ENCODE data around the gene PIGV.

Gene PIGV

DNA sequence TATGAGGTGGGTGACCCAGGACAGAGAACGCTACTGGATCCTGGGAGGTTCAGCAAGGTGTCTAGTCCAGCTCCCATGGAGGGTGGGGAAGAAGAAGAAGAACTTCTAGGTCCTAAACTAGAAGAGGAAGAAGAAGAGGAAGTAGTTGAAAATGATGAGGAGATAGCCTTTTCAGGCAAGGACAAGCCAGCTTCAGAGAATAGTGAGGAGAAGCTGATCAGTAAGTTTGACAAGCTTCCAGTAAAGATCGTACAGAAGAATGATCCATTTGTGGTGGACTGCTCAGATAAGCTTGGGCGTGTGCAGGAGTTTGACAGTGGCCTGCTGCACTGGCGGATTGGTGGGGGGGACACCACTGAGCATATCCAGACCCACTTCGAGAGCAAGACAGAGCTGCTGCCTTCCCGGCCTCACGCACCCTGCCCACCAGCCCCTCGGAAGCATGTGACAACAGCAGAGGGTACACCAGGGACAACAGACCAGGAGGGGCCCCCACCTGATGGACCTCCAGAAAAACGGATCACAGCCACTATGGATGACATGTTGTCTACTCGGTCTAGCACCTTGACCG, 8.6 kb upstream of the PIGV start:
- in situ Hi-C loops (cut with MboI; ENCODE audit: low sequenced_read_pairs, unreplicated experiment) = no loop called here
- TF ChIP-seq, protein P1, sequence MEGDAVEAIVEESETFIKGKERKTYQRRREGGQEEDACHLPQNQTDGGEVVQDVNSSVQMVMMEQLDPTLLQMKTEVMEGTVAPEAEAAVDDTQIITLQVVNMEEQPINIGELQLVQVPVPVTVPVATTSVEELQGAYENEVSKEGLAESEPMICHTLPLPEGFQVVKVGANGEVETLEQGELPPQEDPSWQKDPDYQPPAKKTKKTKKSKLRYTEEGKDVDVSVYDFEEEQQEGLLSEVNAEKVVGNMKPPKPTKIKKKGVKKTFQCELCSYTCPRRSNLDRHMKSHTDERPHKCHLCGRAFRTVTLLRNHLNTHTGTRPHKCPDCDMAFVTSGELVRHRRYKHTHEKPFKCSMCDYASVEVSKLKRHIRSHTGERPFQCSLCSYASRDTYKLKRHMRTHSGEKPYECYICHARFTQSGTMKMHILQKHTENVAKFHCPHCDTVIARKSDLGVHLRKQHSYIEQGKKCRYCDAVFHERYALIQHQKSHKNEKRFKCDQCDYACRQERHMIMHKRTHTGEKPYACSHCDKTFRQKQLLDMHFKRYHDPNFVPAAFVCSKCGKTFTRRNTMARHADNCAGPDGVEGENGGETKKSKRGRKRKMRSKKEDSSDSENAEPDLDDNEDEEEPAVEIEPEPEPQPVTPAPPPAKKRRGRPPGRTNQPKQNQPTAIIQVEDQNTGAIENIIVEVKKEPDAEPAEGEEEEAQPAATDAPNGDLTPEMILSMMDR (IDR thresholded peaks at IDR 0.05; ENCODE audit: borderline replicate concordance, control extremely low read depth, extremely low read depth, insufficient read depth, missing control alignments) = no peak
- no peak for DNase-seq (ENCODE audit: low spot score)

DNA sequence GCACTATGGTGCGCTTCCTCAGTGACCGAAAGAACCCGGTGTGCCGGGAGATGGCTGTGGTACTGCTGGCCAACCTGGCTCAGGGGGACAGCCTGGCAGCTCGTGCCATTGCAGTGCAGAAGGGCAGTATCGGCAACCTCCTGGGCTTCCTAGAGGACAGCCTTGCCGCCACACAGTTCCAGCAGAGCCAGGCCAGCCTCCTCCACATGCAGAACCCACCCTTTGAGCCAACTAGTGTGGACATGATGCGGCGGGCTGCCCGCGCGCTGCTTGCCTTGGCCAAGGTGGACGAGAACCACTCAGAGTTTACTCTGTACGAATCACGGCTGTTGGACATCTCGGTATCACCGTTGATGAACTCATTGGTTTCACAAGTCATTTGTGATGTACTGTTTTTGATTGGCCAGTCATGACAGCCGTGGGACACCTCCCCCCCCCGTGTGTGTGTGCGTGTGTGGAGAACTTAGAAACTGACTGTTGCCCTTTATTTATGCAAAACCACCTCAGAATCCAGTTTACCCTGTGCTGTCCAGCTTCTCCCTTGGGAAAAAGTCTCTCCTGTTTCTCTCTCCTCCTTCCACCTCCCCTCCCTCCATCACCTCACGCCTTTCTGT, 7.3 kb upstream of the PIGV start:
- DNase-seq (ENCODE audit: low spot score) = no peak
- in situ Hi-C loops (cut with MboI; ENCODE audit: low sequenced_read_pairs, unreplicated experiment) = no loop called here
- TF ChIP-seq, protein P1 (IDR thresholded peaks at IDR 0.05; ENCODE audit: borderline replicate concordance, control extremely low read depth, extremely low read depth, insufficient read depth, missing control alignments) = no peak

DNA sequence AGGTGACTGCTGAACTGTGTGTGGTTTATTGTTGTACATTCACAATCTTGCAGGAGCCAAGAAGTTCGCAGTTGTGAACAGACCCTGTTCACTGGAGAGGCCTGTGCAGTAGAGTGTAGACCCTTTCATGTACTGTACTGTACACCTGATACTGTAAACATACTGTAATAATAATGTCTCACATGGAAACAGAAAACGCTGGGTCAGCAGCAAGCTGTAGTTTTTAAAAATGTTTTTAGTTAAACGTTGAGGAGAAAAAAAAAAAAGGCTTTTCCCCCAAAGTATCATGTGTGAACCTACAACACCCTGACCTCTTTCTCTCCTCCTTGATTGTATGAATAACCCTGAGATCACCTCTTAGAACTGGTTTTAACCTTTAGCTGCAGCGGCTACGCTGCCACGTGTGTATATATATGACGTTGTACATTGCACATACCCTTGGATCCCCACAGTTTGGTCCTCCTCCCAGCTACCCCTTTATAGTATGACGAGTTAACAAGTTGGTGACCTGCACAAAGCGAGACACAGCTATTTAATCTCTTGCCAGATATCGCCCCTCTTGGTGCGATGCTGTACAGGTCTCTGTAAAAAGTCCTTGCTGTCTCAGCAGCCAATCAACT, 6.4 kb upstream of the PIGV start:
- in situ Hi-C loops (cut with MboI; ENCODE audit: low sequenced_read_pairs, unreplicated experiment) = no loop called here
- no peak for DNase-seq (ENCODE audit: low spot score)
- TF ChIP-seq, protein P1 (IDR thresholded peaks at IDR 0.05; ENCODE audit: borderline replicate concordance, control extremely low read depth, extremely low read depth, insufficient read depth, missing control alignments) = no peak

DNA sequence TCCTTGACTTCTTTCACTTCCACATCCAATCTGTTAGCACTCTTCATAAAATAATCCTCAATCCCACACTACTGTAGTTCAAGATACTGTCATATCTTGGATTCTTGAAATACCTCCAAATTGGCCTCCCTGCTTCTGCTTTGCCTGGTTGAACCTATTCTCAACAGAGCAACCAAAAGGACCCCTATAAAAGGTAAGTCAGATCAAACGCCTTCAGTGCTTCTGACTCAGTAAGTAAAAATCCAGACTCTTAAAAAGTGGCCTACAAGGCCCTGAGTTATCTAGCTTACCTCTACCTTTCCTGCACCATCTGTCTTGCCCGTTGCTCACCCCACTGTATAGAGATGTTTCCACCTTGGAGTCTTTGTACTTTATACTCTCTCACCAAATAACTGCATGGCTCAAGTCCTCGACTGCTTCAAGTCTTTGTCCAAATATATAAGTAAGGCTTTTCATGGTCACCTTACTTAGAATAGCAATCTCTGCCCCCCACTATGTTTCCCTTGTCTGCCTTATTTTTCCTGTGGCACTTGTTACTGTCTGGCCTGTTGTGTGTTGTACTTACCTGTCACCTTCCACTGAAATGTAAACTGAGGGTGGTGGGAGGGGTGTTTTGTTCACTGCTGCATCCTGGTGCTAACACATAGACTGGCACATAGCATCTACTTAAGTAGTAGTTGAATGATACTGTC, 5.1 kb upstream of the PIGV start:
- TF ChIP-seq, protein P1 (IDR thresholded peaks at IDR 0.05; ENCODE audit: borderline replicate concordance, control extremely low read depth, extremely low read depth, insufficient read depth, missing control alignments) = no peak
- in situ Hi-C loops (cut with MboI; ENCODE audit: low sequenced_read_pairs, unreplicated experiment) = no loop called here
- no peak for DNase-seq (ENCODE audit: low spot score)

DNA sequence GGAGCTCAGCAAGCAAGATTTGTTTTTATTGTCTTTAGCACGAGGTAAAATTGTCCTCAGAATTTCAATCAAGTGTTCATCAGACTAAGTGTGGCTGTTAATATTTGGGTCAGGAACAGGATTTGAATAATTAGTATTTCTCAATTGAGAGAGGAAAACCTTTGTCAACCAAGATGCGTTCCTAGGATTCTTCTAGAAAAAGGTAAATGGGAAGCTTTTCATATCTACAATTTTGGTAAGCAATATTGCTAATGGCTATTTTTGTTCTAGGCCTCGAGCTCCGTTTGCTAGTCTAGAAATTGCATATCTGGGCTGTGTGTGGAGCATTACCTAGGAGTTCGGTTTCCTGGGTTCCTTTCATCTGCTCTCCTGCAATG, 4.1 kb upstream of the PIGV start:
- in situ Hi-C loops (cut with MboI; ENCODE audit: low sequenced_read_pairs, unreplicated experiment) = no loop called here
- DNase-seq (ENCODE audit: low spot score) = no peak
- TF ChIP-seq, protein P1 (IDR thresholded peaks at IDR 0.05; ENCODE audit: borderline replicate concordance, control extremely low read depth, extremely low read depth, insufficient read depth, missing control alignments) = no peak

DNA sequence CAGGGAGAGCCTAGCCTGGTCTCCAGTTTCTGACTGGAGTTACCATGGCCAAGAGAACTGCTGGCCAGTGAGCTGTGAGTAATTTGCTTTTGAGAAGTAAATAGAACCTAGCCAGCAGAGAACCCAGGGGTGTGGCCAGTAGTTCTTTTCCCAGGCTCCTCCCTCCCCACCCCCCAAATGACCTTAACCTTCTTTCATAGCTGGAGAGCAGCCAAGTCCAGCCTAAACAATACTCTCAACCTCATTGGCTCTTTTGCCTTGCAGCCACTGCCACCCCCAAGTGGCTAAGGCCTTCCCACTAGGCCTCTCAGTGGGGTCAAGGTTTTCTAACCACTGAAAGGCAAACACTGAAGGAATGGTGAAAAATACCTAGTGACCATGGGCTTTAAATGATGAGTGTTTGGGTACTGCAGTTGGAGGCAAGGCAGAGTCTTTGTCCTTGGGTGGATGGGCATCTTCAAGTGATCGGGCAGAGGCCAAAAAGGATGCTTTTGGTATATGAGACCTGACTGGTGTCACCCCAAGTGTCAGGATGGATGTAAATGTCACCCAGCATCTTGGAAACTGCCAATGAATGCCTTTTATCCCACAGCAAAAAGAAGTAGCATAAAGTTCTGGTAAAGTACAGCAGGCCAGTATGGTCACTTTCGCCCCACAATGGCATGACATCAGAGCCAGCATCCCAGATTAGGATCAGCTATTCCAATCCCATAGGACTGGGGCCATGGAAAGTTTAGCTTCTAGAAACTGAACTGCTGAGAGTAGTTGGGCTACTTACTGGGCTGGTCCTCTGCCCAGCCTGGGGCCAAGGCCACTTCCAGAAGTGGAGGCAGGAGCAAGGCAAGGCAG, 3.5 kb upstream of the PIGV start:
- TF ChIP-seq, protein P1 (IDR thresholded peaks at IDR 0.05; ENCODE audit: borderline replicate concordance, control extremely low read depth, extremely low read depth, insufficient read depth, missing control alignments) = no peak
- in situ Hi-C loops (cut with MboI; ENCODE audit: low sequenced_read_pairs, unreplicated experiment) = no loop called here
- DNase-seq (ENCODE audit: low spot score) = no peak
